Anterior cingulate cortex (tissue), 58 donors: ENCODE data around the gene APBB1.
A peak's percentile ranks its signal among the peaks of the same experiment; 100 is the strongest.

ENCODE experiments used
- DNase-seq, 58 donors: peaks; one replicate each; lab custom pipeline; 2025; lab: John Stamatoyannopoulos, UW

Gene APBB1

DNA sequence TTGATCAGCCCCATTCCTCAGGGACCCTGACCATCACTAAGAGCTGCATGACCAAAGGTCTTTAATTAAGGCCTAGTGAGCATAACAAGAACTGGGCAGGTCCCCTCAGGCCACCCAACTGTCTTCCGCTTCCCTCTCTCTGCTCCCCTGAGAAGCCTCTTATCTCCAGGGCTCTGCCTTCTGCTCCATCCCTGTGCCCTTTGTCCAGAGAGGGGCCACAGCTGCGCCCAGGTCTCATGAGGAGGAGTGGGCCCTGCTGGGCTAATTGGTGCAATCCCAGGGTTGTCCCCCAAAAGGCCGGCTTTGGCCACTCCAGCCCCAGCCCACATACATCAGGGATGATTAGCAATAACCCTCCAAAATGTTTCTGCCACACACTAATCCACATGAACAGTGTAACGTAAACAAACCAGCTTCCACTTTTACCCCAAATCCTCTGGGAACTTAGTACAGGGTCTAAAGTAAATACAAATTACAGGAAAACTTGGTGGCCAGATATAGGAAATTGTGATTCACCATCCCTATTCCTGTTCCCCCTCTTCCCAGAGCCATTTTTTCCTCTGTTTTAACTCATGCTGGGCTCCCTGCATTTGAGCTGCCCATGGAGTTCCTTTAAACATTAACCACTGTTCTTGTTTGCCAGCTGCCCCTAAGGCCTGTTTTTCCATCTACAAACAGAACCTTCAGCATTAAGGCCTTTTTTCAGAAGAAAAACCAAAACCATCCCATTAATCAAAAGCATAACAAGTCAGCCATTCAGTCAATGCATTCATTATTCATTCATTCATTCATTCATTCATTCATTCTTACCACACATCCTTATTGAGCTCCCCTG, 64.0 kb downstream of the APBB1 start:
- DNase-seq: no peak

DNA sequence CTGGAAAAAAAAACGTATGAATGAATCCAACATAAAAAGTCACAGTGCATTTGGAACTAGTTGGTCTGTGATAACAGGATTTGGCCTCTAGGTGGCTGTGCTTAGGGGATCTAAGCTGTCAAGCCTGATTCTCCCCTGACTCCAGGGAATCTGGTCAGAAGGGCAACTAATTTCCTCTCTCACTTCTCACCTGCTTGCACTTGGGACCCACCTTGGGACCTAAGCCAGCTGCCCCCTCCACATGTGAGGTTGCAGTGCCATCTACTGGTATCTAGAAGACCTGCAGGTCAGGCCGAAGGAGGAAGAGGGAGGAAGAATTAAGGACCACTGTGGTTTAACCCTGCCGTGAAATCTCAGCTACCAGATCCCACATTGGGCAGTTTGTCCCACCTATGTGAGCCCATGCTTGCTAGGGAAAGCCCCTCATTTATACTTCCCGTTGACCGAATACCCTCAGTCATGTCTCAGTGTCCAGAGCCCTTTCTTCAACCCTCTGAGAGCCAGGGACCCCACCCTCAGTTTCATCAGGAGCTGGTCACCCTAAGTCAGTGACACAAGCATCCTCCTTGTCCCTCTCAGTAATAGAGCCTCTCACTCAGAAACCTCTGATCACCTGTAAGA, 65.4 kb downstream of the APBB1 start:
- DNase-seq: peak in 22 of 58 donors; percentile 2 to 40 (median 10)

DNA sequence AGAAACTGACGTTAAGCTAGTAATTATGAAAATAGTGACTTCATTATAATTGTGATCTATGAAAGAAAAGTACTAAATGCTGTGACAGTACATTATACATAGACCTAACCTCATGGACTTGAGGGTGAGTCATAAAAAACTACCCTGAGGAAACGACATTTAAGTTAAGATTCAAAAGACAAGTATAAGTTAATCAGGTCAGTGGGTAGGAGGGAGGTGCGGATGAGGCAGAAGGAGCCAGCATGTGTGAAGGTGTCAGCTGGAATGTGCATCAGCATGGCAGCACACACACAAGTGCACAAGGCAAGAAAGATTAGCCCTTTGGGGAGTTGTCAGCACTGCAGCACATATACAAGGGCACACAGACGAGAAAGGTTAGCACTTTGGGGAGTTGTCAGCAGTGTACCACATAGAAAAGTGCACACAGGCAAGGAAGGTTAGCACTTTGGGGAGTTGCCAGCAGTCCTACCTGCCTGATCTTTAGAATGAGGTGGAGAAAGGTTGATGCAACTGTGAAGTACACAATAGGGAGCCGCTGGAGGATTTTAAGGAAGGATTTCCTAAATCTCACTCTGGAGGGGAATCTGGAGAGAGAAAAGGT, 67.0 kb downstream of the APBB1 start:
- DNase-seq: peak in 1 of 58 donors; percentile 4

DNA sequence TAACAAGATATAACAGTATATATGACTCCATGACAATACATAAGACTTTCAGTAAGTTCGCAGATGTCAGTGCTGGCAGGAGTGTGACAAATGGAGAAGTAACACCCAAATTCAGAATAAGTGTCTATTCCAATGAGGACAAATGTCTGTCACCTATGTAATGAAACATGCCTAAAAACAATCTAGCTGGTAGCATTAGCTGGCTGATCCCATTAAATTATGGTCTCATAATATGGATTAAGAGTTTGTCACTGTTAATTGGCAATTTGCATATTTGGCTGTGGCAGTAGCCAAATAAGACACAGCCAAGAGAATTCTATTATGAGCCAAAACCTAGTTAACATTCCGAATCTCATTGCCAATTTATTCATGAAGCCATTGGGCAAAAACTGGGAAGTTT, 68.4 kb downstream of the APBB1 start:
- DNase-seq: peak in 1 of 58 donors; percentile 2

DNA sequence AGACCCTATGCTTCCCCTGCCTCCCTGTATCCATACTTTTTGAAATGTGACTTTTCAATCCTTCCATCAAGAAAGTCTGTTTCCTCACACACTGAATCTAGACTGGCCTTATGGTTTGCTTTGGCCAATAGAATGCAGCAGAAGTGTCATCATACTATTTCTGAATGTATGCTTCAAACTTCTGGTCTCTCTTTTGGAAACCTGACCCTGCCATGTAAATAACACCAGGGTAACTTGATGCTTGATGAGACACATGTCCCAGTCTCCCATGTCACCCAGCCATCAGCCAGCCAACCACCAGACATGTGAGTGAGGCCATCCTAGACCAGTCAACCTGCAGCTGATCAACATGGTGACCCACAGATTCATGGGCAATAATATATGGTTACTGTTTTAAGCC, 68.9 kb downstream of the APBB1 start:
- DNase-seq: no peak

DNA sequence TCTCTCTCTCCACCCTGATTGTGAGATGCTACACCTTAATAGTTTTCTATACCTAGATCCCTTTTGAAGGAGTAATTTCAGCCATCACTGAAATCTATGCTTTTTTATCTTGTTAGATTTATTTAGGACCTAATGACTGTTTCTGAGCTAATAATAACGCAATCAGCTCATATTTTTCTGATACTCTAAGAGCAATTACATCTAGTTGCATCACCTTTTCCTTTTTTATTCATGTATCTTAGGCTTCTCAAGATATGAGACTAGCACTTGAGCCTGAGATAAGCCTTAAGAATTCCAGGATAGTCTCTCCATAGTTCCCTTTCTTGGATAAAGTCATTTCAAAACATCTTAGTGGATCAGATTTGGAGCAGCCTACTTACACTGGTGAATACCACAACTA, 73.5 kb downstream of the APBB1 start:
- DNase-seq: no peak
